HCT116 (cell line): Measurements from ENCODE around the gene NRIP2. TPM values are rescaled to one million over a fixed set of nuclear protein-coding genes. Genes with fewer than 3 reads are reported as not detected.

Experiments
- ATAC-seq: fragments of 200-7000 bp; cut with Tn5 transposase; 2 replicates; pipeline ENCODE4 v1.9.1; 2020; ENCODE audit warnings: mild to moderate bottlenecking, moderate library complexity
- BruUV-seq: library from RNA; stranded (reverse); fragments of 400-500 nt; replicated peaks from 2 replicates; lab custom pipeline; 2021; lab: Mats Ljungman, UMichigan
- CTCF ChIA-PET: fragments of 300-600 bp; sonication (Branson Sonifier 250); formaldehyde crosslinking; loops from one replicate; lab custom pipeline; 2021; ENCODE audit warnings: antibody characterized with exemption; lab: Charles Lee
- POLR2A ChIA-PET: fragments of 300-600, 350-600 bp; sonication (Branson Sonifier 250); formaldehyde crosslinking; loops from one replicate; lab custom pipeline; 2021; ENCODE audit warnings: antibody characterized with exemption; lab: Charles Lee
- RAD21 ChIA-PET, 2 experiments: fragments of 300-600 bp; sonication (Branson Sonifier 250); formaldehyde crosslinking; loops; one replicate each; lab custom pipeline; 2023; ENCODE audit warnings: low total read pairs in 2 of 2; ENCODE audit not compliant: uncharacterized antibody in 2 of 2, unreplicated experiment in 2 of 2, low non-redundant PET in 1 of 2; lab: Charles Lee
- DNase-seq: peaks from one replicate; pipeline ENCODE4 v3.0.0-alpha.2; 2010; ENCODE audit warnings: low read depth, low spot score
- H2AFZ ChIP-seq: fragments of 200-600 bp; shearing (Covaris generic), sonication (generic); 2 replicates; pipeline ENCODE4 v1.6.1; 2017; ENCODE audit warnings: low read depth, mixed run types, mixed read lengths, antibody characterized with exemption, low read length; ENCODE audit not compliant: poor library complexity, severe bottlenecking
- H3K27ac ChIP-seq: 2 replicates; pipeline ENCODE4 v1.5.1; 2012; ENCODE audit warnings: low read depth, low read length
- H3K27me3 ChIP-seq: fragments of 200-600 bp; sonication (generic); 2 replicates; pipeline ENCODE4 v1.6.1; 2016; ENCODE audit warnings: mixed run types, low read length, mixed read lengths; ENCODE audit not compliant: insufficient read depth
- H3K36me3 ChIP-seq, 2 experiments: fragments of 200-500 bp in 1 of 2; fragments of 200-600 bp in 1 of 2; sonication (Bioruptor generic) in 1 of 2; sonication (generic) in 1 of 2; 2 replicates each; pipeline versions ENCODE4 v1.5.1 to v1.6.1; 2014 to 2016; ENCODE audit warnings: low read length in 2 of 2, inconsistent platforms in 1 of 2, mixed read lengths in 1 of 2, mixed run types in 1 of 2; ENCODE audit not compliant: insufficient read depth in 2 of 2, control insufficient read depth in 1 of 2
- H3K4me1 ChIP-seq, 2 experiments: fragments of 200-600 bp in 1 of 2; sonication (generic) in 1 of 2; 2 replicates each; pipeline versions ENCODE4 v1.5.1 to v1.6.1; 2012 to 2017; ENCODE audit warnings: low read length in 2 of 2, inconsistent platforms in 1 of 2, mild to moderate bottlenecking in 1 of 2, mixed read lengths in 1 of 2, mixed run types in 1 of 2, moderate library complexity in 1 of 2; ENCODE audit not compliant: insufficient read depth in 2 of 2, control insufficient read depth in 1 of 2
- H3K4me2 ChIP-seq: fragments of 200-600 bp; sonication (generic); 2 replicates; pipeline ENCODE4 v1.6.1; 2017; ENCODE audit warnings: mixed run types, low read length, mixed read lengths
- H3K4me3 ChIP-seq, 2 experiments: fragments of 200-600 bp in 1 of 2; sonication (generic) in 1 of 2; replicated peaks in 1 of 2; 2 replicates each; pipeline ENCODE4 v1.5.1; 2011 to 2016; ENCODE audit warnings: low read length in 2 of 2, control low read depth in 1 of 2, low read depth in 1 of 2, mild to moderate bottlenecking in 1 of 2, mixed read lengths in 1 of 2, mixed run types in 1 of 2
- H3K79me2 ChIP-seq: fragments of 200-600 bp; sonication (generic); 2 replicates; pipeline ENCODE4 v1.6.1; 2017; ENCODE audit warnings: mild to moderate bottlenecking, mixed run types, low read length, moderate library complexity, mixed read lengths; ENCODE audit not compliant: insufficient read depth
- H3K9ac ChIP-seq: fragments of 200-600 bp; sonication (generic); 2 replicates; pipeline ENCODE4 v1.6.1; 2016; ENCODE audit warnings: low read length, mixed read lengths
- H3K9me2 ChIP-seq: fragments of 200-600 bp; sonication (generic), shearing (Covaris generic); 2 replicates; pipeline ENCODE4 v1.6.1; 2017; ENCODE audit warnings: mixed run types, mild to moderate bottlenecking, moderate library complexity; ENCODE audit not compliant: insufficient read depth
- H3K9me3 ChIP-seq, 2 experiments: fragments of 200-500 bp in 1 of 2; fragments of 200-600 bp in 1 of 2; sonication (Bioruptor generic) in 1 of 2; sonication (generic) in 1 of 2; 2 replicates each; pipeline ENCODE4 v1.6.1; 2014 to 2017; ENCODE audit warnings: low read length in 2 of 2, mixed read lengths in 2 of 2, inconsistent platforms in 1 of 2, low read depth in 1 of 2, mild to moderate bottlenecking in 1 of 2, mixed run types in 1 of 2, moderate library complexity in 1 of 2; ENCODE audit not compliant: control insufficient read depth in 1 of 2, insufficient read depth in 1 of 2
- H4K20me1 ChIP-seq: fragments of 200-600 bp; sonication (generic), shearing (Covaris generic); 2 replicates; pipeline ENCODE4 v1.6.1; 2017; ENCODE audit warnings: mixed run types, mild to moderate bottlenecking, moderate library complexity; ENCODE audit not compliant: insufficient read depth
- CBX3 ChIP-seq: IDR thresholded peaks from 2 replicates; pipeline ENCODE4 v1.6.1; 2012; ENCODE audit warnings: low read depth
- CEBPB ChIP-seq: IDR thresholded peaks from 2 replicates; pipeline ENCODE4 v1.6.1; 2012; ENCODE audit warnings: low read depth
- CTCF ChIP-seq, 3 experiments: fragments of 200-600 bp in 1 of 3; sonication (generic) in 1 of 3; IDR thresholded peaks in 2 of 3; conservative IDR thresholded peaks in 1 of 3; 2 replicates each; pipeline ENCODE4 v1.5.1; 2012 to 2017; ENCODE audit warnings: low read depth in 2 of 3, low read length in 2 of 3, antibody characterized with exemption in 1 of 3, borderline replicate concordance in 1 of 3, control low read depth in 1 of 3, mild to moderate bottlenecking in 1 of 3, mixed read lengths in 1 of 3, mixed run types in 1 of 3, moderate library complexity in 1 of 3; ENCODE audit not compliant: insufficient read depth in 1 of 3
- EGR1 ChIP-seq: IDR thresholded peaks from 2 replicates; pipeline ENCODE4 v1.6.1; 2012; ENCODE audit warnings: low read depth
- ELF1 ChIP-seq: IDR thresholded peaks from 2 replicates; pipeline ENCODE4 v1.6.1; 2012; ENCODE audit warnings: low read depth, borderline replicate concordance
- EZH2 ChIP-seq: fragments of 200-600 bp; sonication (generic); IDR thresholded peaks from 2 replicates; pipeline ENCODE4 v1.6.1; 2017; ENCODE audit warnings: antibody characterized with exemption, mixed run types
- FOSL1 ChIP-seq: IDR thresholded peaks from 2 replicates; pipeline ENCODE4 v1.6.1; 2012; ENCODE audit warnings: low read depth
- JUND ChIP-seq: IDR thresholded peaks from 2 replicates; pipeline ENCODE4 v1.6.1; 2012
- MAX ChIP-seq: IDR thresholded peaks from 2 replicates; pipeline ENCODE4 v1.6.1; 2012
- POLR2AphosphoS5 ChIP-seq: IDR thresholded peaks from 2 replicates; pipeline ENCODE4 v1.6.1; 2011; ENCODE audit warnings: mild to moderate bottlenecking, low read depth, low read length, moderate library complexity
- RAD21 ChIP-seq: IDR thresholded peaks from 2 replicates; pipeline ENCODE4 v1.6.1; 2012; ENCODE audit warnings: low read depth, mild to moderate bottlenecking
- SIN3A ChIP-seq: IDR thresholded peaks from 2 replicates; pipeline ENCODE4 v1.6.1; 2012; ENCODE audit warnings: low read depth
- SP1 ChIP-seq: IDR thresholded peaks from 2 replicates; pipeline ENCODE4 v1.6.1; 2012; ENCODE audit warnings: low read depth
- SRF ChIP-seq: IDR thresholded peaks from 2 replicates; pipeline ENCODE4 v1.6.1; 2012; ENCODE audit warnings: low read depth
- TCF7L2 ChIP-seq: IDR thresholded peaks from 2 replicates; pipeline ENCODE4 v1.7.0; 2011; ENCODE audit warnings: borderline replicate concordance, inconsistent platforms; ENCODE audit not compliant: insufficient read depth, insufficient read length; ENCODE audit errors: extremely low read depth
- ZFX ChIP-seq: fragments of 450-650 bp; IDR thresholded peaks from 2 replicates; pipeline ENCODE4 v1.6.1; 2017
- ZNF274 ChIP-seq: fragments of 200-500 bp; sonication (Bioruptor generic); IDR thresholded peaks from 2 replicates; pipeline ENCODE4 v1.6.1; 2014; ENCODE audit warnings: mild to moderate bottlenecking, low read depth, low read length, inconsistent platforms
- intact Hi-C: fragments of 100-400 bp; cut with micrococcal nuclease; formaldehyde crosslinking; loops from 2 replicates; pipeline ENCODE4 v1.10.0; 2022
- total RNA-seq: library from RNA; stranded (reverse); gene quantifications from one replicate; pipeline ENCODE4 v1.2.1, GENCODE V29; 2021; ENCODE audit not compliant: unreplicated experiment
- TF ChIP-seq, protein P1 (sequence below): IDR thresholded peaks from 2 replicates; pipeline ENCODE4 v1.6.1; 2012; ENCODE audit warnings: low read depth

Gene NRIP2
- total RNA-seq, 1 experiment from 2014 or later: not detected

GRCh38 chr12:2806700-2807099, 28.1 kb downstream of the NRIP2 start:
- Histone ChIP-seq H3K4me3 (no peak overlapping the region), H3K9me3 (no peaks in the 10 kb centered on the region), H3K4me2 (no peak overlapping the region), H3K36me3 (peaks cover 35 to 53% of the 10 kb centered on the region in 2 experiments), H3K9ac (no peak overlapping the region), H3K27ac (no peak overlapping the region), H3K79me2 (peaks cover 9% of the 10 kb centered on the region; the same call in 1 of the 2 replicates), H3K27me3 (no peaks in the 10 kb centered on the region), H2AFZ (no peak overlapping the region), H4K20me1 (0 out of 2 replicates have a peak, but pooled peaks cover 5% of the 10 kb centered on the region), H3K9me2 (no peaks in the 10 kb centered on the region), H3K4me1 (peaks cover 2% of the 10 kb centered on the region in 2 experiments)
- DNase-seq: no peak
- ChIA-PET CTCF (no interaction called here), RAD21 (no interaction called here), POLR2A (no interaction called here)
- no peak for ATAC-seq
- no TSS peak for BruUV-seq
- no peak for TF ChIP-seq ZFX
- no peak for TF ChIP-seq EZH2
- no peak for TF ChIP-seq MAX
- TF ChIP-seq TCF7L2: no peak
- no peak for TF ChIP-seq SIN3A
- TF ChIP-seq POLR2AphosphoS5: no peak
- TF ChIP-seq ELF1: no peak
- TF ChIP-seq SRF: no peak
- no peak for TF ChIP-seq CBX3
- no peak for TF ChIP-seq ZNF274
- no peak for TF ChIP-seq RAD21
- TF ChIP-seq CTCF (IDR thresholded peaks at IDR 0.05 in 2 of 3, conservative IDR thresholded peaks at IDR 0.05 in 1 of 3; ENCODE audit: borderline replicate concordance in 1 of 3, insufficient read depth in 1 of 3, low read depth in 2 of 3, low read length in 2 of 3): no peak
- no peak for TF ChIP-seq EGR1
- no peak for TF ChIP-seq SP1
- no peak for TF ChIP-seq JUND
- TF ChIP-seq FOSL1: no peak
- TF ChIP-seq CEBPB: no peak
- TF ChIP-seq, protein P1, sequence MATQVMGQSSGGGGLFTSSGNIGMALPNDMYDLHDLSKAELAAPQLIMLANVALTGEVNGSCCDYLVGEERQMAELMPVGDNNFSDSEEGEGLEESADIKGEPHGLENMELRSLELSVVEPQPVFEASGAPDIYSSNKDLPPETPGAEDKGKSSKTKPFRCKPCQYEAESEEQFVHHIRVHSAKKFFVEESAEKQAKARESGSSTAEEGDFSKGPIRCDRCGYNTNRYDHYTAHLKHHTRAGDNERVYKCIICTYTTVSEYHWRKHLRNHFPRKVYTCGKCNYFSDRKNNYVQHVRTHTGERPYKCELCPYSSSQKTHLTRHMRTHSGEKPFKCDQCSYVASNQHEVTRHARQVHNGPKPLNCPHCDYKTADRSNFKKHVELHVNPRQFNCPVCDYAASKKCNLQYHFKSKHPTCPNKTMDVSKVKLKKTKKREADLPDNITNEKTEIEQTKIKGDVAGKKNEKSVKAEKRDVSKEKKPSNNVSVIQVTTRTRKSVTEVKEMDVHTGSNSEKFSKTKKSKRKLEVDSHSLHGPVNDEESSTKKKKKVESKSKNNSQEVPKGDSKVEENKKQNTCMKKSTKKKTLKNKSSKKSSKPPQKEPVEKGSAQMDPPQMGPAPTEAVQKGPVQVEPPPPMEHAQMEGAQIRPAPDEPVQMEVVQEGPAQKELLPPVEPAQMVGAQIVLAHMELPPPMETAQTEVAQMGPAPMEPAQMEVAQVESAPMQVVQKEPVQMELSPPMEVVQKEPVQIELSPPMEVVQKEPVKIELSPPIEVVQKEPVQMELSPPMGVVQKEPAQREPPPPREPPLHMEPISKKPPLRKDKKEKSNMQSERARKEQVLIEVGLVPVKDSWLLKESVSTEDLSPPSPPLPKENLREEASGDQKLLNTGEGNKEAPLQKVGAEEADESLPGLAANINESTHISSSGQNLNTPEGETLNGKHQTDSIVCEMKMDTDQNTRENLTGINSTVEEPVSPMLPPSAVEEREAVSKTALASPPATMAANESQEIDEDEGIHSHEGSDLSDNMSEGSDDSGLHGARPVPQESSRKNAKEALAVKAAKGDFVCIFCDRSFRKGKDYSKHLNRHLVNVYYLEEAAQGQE: no peak
- intact Hi-C loops: no loop called here
